Bronchial epithelial cell (primary cell): ENCODE data around the gene GFRA1. TPM values are rescaled to one million over a fixed set of nuclear protein-coding genes. Genes with fewer than 3 reads are reported as not detected.
"Not testable (repeated sequence)": the region's sequence is repeated elsewhere in the genome, so short reads cannot be mapped to it uniquely, and the experiment has no call there.

Experiments used
- DNase-seq: peaks from one replicate; pipeline ENCODE4 v3.0.0-alpha.2; 2010; ENCODE audit warnings: low read depth
- FAIRE-seq: peaks from 2 replicates; lab custom pipeline; 2011; peaks lifted over from hg19 to GRCh38; lab: Jason Lieb, UNC
- H3K27me3 ChIP-seq: 2 replicates; pipeline ENCODE4 v1.5.1; 2011; ENCODE audit warnings: low read length; ENCODE audit not compliant: control insufficient read depth, insufficient read depth
- H3K36me3 ChIP-seq: 2 replicates; pipeline ENCODE4 v1.5.1; 2011; ENCODE audit warnings: low read length; ENCODE audit not compliant: control insufficient read depth, insufficient read depth
- H3K4me3 ChIP-seq: 2 replicates; pipeline ENCODE4 v1.5.1; 2011; ENCODE audit warnings: mild to moderate bottlenecking, low read depth, low read length, control low read depth
- CTCF ChIP-seq: IDR thresholded peaks from 2 replicates; pipeline ENCODE4 v1.5.1; 2011; ENCODE audit warnings: mild to moderate bottlenecking, moderate library complexity, low read length, control low read depth, inconsistent platforms; ENCODE audit not compliant: insufficient read depth, severe bottlenecking
- total RNA-seq: library from RNA; depleted of rRNA; stranded (reverse); fragments of >200 nt; gene quantifications from 2 replicates; pipeline ENCODE4 v1.2.1, GENCODE V29; 2014

Gene GFRA1
- total RNA-seq, 1 donor from 2014 or later = under 0.01 TPM

- no peak for FAIRE-seq
Observed at GRCh38 chr10:116169782-116170445, 103.1 kb downstream of the GFRA1 start.

GRCh38 chr10:116168745-116169144 is 104.3 kb downstream of the GFRA1 start:
- no peak overlapping the region for H3K4me3 ChIP-seq

More at GRCh38 chr10:116169782-116170445, 103.1 kb downstream of the GFRA1 start:
- Histone ChIP-seq H3K27me3 (no peaks in the 10 kb centered on the region), H3K4me3 (no peak overlapping the region), H3K36me3 (no peaks in the 10 kb centered on the region)
- TF ChIP-seq CTCF = no peak
- DNase-seq = no peak

GRCh38 chr10:116168329-116168728 is 104.7 kb downstream of the GFRA1 start:
- TF ChIP-seq CTCF = no peak
- FAIRE-seq = no peak

More at GRCh38 chr10:116168745-116169144, 104.3 kb downstream of the GFRA1 start:
- TF ChIP-seq CTCF = no peak
- no peak for FAIRE-seq
- H3K36me3 ChIP-seq = no peaks in the 10 kb centered on the region
- DNase-seq = no peak
- H3K27me3 ChIP-seq = no peaks in the 10 kb centered on the region

GRCh38 chr10:116165941-116166340 is 107.1 kb downstream of the GFRA1 start:
- H3K4me3 ChIP-seq, H3K27me3 ChIP-seq, FAIRE-seq, H3K36me3 ChIP-seq, DNase-seq: not testable (repeated sequence)

More at GRCh38 chr10:116168329-116168728, 104.7 kb downstream of the GFRA1 start:
- Histone ChIP-seq H3K27me3 (no peaks in the 10 kb centered on the region), H3K4me3 (no peak overlapping the region), H3K36me3 (no peaks in the 10 kb centered on the region)
- no peak for DNase-seq

GRCh38 chr10:116164291-116164690 is 108.7 kb downstream of the GFRA1 start:
- TF ChIP-seq CTCF = no peak
- H3K27me3 ChIP-seq = no peaks in the 10 kb centered on the region
- FAIRE-seq (no peak), DNase-seq (no peak)
- H3K36me3 ChIP-seq = no peaks in the 10 kb centered on the region
- H3K4me3 ChIP-seq = no peak overlapping the region

GRCh38 chr10:116163333-116164131 is 109.5 kb downstream of the GFRA1 start:
- Histone ChIP-seq H3K4me3 (no peak overlapping the region), H3K36me3 (no peaks in the 10 kb centered on the region), H3K27me3 (no peaks in the 10 kb centered on the region)
- FAIRE-seq (no peak), DNase-seq (no peak)
- no peak for TF ChIP-seq CTCF
